Mucosa of stomach (tissue), 1 donor: ENCODE data around the gene ZBTB20.

Experiments
- H3K27me3 ChIP-seq: one replicate; pipeline ENCODE4 v1.7.0; 2013; ENCODE audit warnings: mild to moderate bottlenecking, low read length; ENCODE audit not compliant: control insufficient read depth, insufficient read depth
- H3K36me3 ChIP-seq: one replicate; pipeline ENCODE4 v1.7.0; 2013; ENCODE audit warnings: low read length; ENCODE audit not compliant: control insufficient read depth, insufficient read depth
- H3K4me1 ChIP-seq: one replicate; pipeline ENCODE4 v1.7.0; 2013; ENCODE audit warnings: mild to moderate bottlenecking, low read length; ENCODE audit not compliant: control insufficient read depth, insufficient read depth
- H3K4me3 ChIP-seq: one replicate; pipeline ENCODE4 v1.7.0; 2013; ENCODE audit warnings: low read length
- H3K9ac ChIP-seq: one replicate; pipeline ENCODE4 v1.7.0; 2013; ENCODE audit warnings: mild to moderate bottlenecking, low read length, moderate library complexity
- H3K9me3 ChIP-seq: one replicate; pipeline ENCODE4 v1.7.0; 2013; ENCODE audit warnings: mild to moderate bottlenecking, low read length, moderate library complexity; ENCODE audit not compliant: control insufficient read depth
- donor health status: Pancreatic carcinoma.

ZBTB20 gene

DNA sequence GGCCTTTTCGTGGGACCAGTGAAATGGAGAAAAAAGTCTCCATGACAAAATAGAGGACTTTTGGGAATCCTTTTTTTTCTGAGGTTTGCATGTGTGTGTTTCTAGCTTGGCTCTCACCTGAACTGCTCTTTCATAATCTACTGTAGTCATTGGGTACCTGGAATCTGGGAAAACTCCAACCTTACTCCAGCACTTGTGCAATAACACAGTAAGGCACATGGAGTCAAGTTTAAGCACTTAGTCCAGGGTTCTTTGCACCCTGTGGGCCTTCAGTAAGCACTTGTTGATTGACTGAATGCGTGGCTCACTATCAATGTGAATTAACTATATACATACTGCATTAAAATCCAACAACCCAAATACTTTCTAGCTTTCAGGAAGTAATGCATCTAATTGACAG, 299.5 kb downstream of the ZBTB20 start:
- Histone ChIP-seq H3K4me3 (no peak overlapping the region), H3K9ac (no peak overlapping the region), H3K27me3 (no peaks in the 10 kb centered on the region), H3K9me3 (no peaks in the 10 kb centered on the region), H3K4me1 (peaks cover 17% of the 10 kb centered on the region), H3K36me3 (no peaks in the 10 kb centered on the region)

DNA sequence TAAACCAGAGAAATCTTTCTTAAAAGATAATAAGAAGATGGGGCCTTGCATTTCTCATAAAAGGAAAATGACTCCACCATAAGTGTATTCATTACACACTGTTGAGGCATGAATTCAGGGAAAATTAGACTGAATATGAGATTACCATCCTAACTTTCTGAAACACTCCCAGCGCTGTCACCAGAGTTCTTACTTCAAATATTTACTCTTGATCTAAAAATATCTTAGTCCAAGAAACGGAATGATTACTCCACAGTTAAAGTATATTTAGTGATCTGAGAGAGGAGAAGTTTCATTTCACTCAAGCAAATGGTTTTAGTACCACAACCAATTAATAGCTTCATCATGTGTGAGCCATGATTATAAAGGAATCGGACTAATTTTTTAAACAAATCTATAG, 300.3 kb downstream of the ZBTB20 start:
- H3K9ac ChIP-seq: no peak overlapping the region
- peaks cover 17% of the 10 kb centered on the region for H3K4me1 ChIP-seq
- H3K27me3 ChIP-seq: no peaks in the 10 kb centered on the region
- H3K4me3 ChIP-seq: no peak overlapping the region
- H3K9me3 ChIP-seq: no peaks in the 10 kb centered on the region
- no peaks in the 10 kb centered on the region for H3K36me3 ChIP-seq

DNA sequence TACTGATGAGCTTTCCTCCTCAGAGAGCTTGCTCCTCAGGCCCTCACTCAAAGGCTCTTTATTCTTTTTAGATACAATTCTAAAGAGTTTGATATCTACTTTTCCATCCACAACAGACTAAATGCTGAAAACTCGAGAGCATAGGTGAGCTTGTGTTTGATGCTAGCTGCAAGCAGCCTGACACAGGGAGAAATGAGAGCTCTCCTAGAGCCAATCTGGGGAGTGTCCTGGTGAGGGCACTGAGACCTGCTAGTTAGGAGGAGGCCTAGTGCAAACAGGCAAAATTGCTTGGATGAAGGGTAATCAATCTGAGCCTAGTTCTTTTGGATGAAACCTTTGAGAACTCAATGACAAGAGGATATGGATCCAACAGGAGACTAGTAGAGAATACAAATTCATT, 300.8 kb downstream of the ZBTB20 start:
- Histone ChIP-seq H3K27me3 (no peaks in the 10 kb centered on the region), H3K4me1 (peaks cover 17% of the 10 kb centered on the region), H3K36me3 (no peaks in the 10 kb centered on the region), H3K9me3 (no peaks in the 10 kb centered on the region), H3K4me3 (no peak overlapping the region), H3K9ac (no peak overlapping the region)

DNA sequence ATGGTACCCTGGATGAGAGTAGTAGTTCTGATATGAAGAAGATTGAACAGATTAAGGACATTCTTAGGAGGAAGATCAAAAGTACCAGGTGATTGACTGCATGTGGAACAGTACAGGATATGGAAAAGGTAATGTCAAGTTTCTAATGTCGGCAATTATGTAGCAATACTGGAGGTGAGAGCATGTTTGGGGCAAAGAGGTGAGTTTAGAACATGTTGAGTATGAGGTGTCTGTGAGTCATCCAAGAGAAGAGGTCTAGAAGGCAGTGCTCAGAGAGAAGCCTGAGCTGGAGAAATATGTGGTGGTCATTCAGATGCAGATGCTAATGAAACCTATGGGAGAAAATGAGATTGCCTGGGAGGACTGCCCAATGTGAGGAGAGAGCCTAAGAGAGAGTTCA, 305.6 kb downstream of the ZBTB20 start:
- no peaks in the 10 kb centered on the region for H3K9me3 ChIP-seq
- H3K4me1 ChIP-seq: no peaks in the 10 kb centered on the region
- H3K27me3 ChIP-seq: no peaks in the 10 kb centered on the region
- no peak overlapping the region for H3K9ac ChIP-seq
- no peaks in the 10 kb centered on the region for H3K36me3 ChIP-seq
- no peak overlapping the region for H3K4me3 ChIP-seq

DNA sequence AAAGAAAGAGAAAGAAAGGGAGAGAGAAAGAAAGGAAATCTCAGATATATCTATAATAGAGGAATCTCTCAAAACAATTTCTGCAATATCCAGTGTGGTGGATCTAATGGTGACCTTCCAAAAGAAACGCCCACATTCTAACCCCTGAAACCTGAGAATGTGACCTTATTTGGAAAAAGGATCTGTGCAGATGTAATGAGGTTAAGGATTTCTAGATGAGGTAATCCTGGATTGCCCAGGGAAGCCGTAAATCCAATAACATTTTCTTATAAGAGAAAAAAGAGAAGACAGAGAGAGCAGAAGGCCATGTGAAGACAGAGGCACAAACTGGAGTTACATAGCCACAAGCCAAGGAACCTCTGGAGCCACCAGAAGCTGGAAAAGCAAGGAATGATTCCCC, 307.6 kb downstream of the ZBTB20 start:
- no peak overlapping the region for H3K4me3 ChIP-seq
- no peaks in the 10 kb centered on the region for H3K4me1 ChIP-seq
- no peaks in the 10 kb centered on the region for H3K27me3 ChIP-seq
- no peaks in the 10 kb centered on the region for H3K9me3 ChIP-seq
- H3K36me3 ChIP-seq: no peaks in the 10 kb centered on the region
- H3K9ac ChIP-seq: no peak overlapping the region

DNA sequence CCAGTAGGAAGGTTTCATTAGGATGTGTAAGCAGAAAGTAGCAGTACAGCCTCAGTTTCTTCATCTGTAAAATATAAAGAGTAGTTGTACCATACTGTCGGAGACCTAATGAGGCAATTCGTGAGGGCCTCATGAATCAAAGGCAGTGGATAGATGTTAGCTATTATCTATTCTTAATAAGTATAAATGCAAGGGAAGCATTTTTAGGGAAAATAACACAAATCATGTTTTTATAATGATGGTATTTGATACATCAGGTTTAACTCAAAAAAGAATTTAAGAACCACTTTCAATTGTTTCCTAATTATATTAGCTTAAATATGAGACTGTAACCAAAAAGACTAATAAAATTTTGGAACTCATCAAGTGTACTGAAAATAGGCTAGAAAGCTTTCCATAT, 309.1 kb downstream of the ZBTB20 start:
- Histone ChIP-seq H3K9ac (no peak overlapping the region), H3K4me3 (no peak overlapping the region), H3K9me3 (no peaks in the 10 kb centered on the region), H3K4me1 (no peaks in the 10 kb centered on the region), H3K27me3 (no peaks in the 10 kb centered on the region), H3K36me3 (no peaks in the 10 kb centered on the region)

DNA sequence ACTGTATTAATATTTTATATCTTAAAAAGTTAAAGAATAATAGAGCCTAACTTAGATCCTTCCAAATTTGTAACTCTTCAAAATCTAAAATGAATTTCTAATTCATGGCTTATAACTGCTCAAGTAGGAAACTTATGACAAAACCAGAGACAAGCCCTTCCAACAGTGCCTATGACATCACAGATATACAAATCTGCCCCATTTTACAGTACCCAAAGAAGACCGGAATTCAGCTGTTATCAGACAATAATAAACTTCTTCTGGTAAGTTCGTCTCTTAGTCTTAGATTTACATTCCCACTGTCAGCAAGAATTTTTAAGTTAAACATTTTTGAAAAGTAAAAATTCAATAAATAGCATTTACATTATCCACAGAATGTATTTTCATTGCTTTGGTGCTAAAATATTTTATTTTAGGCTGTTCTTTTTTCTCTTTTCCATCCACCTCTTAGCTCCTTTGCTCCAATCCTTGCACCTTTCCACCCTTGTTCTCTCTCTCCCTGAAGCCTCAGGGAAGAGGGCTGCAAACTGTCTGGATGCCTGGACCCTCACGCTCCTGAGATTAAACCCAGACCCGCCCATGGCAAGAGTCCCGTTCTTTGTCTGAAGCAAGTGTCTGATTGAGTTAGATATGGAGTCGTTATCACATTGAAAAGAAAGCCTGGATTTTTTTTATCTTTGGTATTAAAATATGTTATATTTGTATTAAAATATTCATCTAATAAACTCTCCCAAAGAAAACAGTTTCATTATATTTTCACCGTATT, 312.7 kb downstream of the ZBTB20 start:
- Histone ChIP-seq H3K9ac (no peak overlapping the region), H3K4me3 (no peak overlapping the region), H3K27me3 (no peaks in the 10 kb centered on the region)

DNA sequence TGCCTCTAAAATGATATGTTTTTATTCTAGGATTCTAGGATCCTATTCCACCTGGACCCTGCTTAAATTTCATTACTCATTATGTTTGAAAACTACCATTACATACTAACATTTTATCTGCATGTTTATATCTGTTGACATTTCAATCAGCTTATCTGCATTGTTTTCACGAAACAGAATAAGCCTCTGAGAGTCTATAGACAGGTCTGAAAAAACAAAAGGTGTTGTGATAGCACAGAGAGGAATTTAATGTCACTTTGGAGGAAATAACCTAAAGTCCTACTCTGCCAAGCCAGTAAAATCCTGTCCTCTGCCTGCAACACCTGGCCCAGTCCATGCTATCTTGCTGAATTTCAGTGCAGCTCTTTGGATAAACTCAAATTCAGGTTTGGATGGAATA, 315.2 kb downstream of the ZBTB20 start:
- H3K27me3 ChIP-seq: no peaks in the 10 kb centered on the region
- H3K4me1 ChIP-seq: no peaks in the 10 kb centered on the region
- H3K36me3 ChIP-seq: no peaks in the 10 kb centered on the region
- H3K9ac ChIP-seq: no peak overlapping the region
- H3K9me3 ChIP-seq: no peaks in the 10 kb centered on the region
- H3K4me3 ChIP-seq: no peak overlapping the region

More for the DNA sequence above, 312.7 kb downstream of the ZBTB20 start:
- Histone ChIP-seq H3K36me3 (no peaks in the 10 kb centered on the region), H3K4me1 (no peaks in the 10 kb centered on the region), H3K9me3 (no peaks in the 10 kb centered on the region)

DNA sequence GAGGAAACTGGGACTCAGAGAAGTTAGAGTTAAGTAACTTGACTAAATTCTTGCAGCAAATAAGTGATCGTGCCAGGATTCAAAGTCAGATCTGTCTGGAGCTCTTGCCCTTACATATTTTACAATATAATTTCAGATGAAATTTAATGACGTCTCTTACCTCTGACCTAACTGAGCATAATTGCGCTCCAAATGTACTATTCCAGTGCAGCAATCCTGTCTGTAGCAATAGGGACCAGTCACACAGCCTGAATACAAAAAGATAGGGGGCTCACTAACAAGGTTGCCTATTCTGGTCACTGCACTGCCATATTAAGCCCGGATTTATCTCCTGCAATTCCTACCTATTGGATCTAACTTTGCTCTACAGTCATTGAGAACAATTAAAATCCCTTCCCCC, 316.4 kb downstream of the ZBTB20 start:
- Histone ChIP-seq H3K4me3 (no peak overlapping the region), H3K9ac (no peak overlapping the region), H3K9me3 (no peaks in the 10 kb centered on the region), H3K27me3 (no peaks in the 10 kb centered on the region), H3K36me3 (no peaks in the 10 kb centered on the region), H3K4me1 (no peaks in the 10 kb centered on the region)

DNA sequence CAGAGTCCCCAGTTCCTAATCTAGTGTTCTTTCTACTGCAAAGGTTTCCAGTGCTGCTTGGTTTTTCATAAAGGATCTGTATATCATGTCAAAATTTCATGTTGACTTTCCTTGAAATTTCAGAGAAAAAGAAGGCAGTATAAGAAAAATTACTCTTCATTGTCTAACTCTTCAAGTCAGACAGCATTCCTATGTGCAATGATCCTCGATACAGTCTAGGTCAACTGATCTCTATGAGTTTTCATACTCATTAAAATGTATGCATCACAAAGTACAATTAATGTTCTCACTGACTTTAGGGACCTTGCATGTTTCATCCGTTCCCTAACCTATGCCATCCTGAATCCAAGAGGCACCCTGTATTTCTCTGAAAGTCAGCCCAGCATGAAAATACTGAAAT, 317.3 kb downstream of the ZBTB20 start:
- H3K9ac ChIP-seq: no peak overlapping the region
- H3K4me3 ChIP-seq: no peak overlapping the region

DNA sequence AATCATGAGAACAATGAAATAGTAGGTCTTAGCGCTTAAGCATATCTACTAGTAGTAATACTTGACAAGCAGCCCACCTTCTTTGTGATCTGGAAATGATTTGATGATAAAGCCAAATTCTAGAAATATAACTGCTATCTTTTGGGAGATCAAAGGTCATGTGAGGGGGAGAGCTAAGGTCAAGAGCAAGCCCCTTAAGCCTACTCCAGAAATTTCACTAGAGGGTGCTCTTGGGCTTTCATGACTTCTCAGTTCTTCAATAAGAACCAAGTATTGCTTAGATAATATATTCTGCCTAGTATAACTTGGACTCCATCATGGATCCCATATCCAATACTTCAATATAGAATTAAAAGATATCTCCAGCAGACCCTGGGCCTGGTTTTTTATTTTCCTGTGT, 319.6 kb downstream of the ZBTB20 start:
- Histone ChIP-seq H3K9me3 (no peaks in the 10 kb centered on the region), H3K27me3 (no peaks in the 10 kb centered on the region), H3K4me1 (no peaks in the 10 kb centered on the region), H3K9ac (no peak overlapping the region), H3K36me3 (no peaks in the 10 kb centered on the region), H3K4me3 (no peak overlapping the region)

More for the DNA sequence above, 317.3 kb downstream of the ZBTB20 start:
- Histone ChIP-seq H3K36me3 (no peaks in the 10 kb centered on the region), H3K27me3 (no peaks in the 10 kb centered on the region), H3K4me1 (no peaks in the 10 kb centered on the region), H3K9me3 (no peaks in the 10 kb centered on the region)

DNA sequence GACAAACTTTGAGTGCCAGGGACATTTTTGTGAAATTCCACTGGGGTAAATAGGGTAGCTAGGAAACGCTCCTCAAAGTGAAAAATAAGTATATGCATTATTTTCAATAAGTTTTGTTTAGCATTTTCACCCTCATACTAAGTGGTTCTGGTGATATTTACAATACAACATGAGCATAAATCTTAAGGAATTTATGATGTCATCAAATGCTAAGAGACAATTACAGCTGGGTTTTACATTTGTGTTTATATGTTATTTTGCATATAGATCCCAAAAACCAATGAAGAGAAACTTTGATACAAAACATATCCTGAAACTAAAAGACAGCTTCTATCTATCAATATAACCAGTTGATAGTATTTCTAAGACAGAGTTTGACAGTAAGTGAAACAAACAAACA, 323.1 kb downstream of the ZBTB20 start:
- no peak overlapping the region for H3K4me3 ChIP-seq
- no peaks in the 10 kb centered on the region for H3K4me1 ChIP-seq
- H3K27me3 ChIP-seq: no peaks in the 10 kb centered on the region
- H3K9ac ChIP-seq: no peak overlapping the region
- H3K9me3 ChIP-seq: no peaks in the 10 kb centered on the region
- no peaks in the 10 kb centered on the region for H3K36me3 ChIP-seq

DNA sequence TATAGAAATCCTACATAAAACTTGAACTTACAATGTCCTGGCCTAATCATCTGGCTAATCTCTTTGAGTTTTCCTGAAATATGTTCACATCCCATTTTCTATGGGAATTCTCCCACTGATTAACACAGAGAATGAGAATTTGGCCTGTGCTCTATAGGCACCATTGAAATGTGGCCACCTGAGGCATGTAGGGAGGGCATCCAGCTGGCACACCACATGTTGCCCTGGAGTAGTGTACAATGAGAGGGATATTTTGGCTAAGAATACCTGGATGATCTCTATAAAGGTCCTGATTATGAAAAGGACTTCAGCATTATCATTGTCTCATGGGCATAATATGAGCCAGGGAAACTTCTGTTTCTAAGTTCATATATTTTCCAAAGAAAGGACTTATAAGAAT, 324.0 kb downstream of the ZBTB20 start:
- no peaks in the 10 kb centered on the region for H3K27me3 ChIP-seq
- H3K9me3 ChIP-seq: no peaks in the 10 kb centered on the region
- no peaks in the 10 kb centered on the region for H3K36me3 ChIP-seq
- no peak overlapping the region for H3K4me3 ChIP-seq
- no peaks in the 10 kb centered on the region for H3K4me1 ChIP-seq
- H3K9ac ChIP-seq: no peak overlapping the region
